HG02759 (cell line): ENCODE results near the gene ARHGEF6.

Source experiments
- ATAC-seq: cut with Tn5 transposase; IDR thresholded peaks from one replicate; pipeline ENCODE4 v1.9.1; 2021; ENCODE audit warnings: mild to moderate bottlenecking, moderate library complexity; ENCODE audit not compliant: unreplicated experiment

Gene ARHGEF6

DNA sequence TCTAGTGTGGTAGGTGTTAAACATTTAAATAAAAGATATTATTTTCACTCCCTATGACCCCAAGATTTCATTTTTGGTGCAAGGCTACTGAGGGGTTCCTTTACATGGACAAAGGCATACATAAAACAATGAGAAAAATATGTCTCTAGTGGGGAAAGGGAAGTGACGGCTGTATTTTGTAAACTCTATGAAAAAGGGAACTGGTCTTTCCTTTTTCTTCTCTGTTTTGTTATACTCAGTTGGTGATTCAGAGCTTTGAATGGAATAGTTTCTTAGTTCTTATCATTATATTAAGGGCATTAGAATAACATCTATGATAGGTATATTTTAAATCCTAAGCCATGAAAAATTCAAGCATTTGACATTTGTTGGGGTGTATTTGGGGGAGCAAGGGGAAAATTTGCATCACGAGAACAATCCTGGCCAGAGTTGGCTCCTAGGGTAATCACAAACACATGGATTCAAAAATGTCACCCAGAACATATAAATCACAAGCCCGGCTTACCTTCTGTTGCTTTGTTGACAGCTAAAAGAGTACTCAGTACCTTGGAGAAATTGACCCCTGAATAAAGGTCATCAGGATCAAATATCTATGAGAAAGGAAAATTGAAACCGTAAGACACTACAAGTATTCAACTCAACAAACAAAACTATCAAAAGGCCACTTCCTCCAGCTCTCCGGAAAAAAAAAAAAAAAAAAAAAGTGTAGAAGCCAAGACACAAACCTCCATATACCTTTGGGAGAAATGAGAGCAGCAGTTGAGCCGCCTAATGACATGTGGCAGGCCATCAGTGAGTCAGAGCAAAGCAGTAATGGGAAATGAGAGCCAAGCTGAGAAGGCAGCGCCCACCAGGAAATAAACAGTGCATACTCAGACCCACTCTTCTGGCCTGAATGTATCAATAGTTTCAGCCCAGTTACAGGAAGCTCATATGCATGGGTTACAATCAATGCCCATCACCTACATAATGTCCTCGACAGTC lies 33.4 kb downstream of the ARHGEF6 start:
- peak; percentile 74 for ATAC-seq

DNA sequence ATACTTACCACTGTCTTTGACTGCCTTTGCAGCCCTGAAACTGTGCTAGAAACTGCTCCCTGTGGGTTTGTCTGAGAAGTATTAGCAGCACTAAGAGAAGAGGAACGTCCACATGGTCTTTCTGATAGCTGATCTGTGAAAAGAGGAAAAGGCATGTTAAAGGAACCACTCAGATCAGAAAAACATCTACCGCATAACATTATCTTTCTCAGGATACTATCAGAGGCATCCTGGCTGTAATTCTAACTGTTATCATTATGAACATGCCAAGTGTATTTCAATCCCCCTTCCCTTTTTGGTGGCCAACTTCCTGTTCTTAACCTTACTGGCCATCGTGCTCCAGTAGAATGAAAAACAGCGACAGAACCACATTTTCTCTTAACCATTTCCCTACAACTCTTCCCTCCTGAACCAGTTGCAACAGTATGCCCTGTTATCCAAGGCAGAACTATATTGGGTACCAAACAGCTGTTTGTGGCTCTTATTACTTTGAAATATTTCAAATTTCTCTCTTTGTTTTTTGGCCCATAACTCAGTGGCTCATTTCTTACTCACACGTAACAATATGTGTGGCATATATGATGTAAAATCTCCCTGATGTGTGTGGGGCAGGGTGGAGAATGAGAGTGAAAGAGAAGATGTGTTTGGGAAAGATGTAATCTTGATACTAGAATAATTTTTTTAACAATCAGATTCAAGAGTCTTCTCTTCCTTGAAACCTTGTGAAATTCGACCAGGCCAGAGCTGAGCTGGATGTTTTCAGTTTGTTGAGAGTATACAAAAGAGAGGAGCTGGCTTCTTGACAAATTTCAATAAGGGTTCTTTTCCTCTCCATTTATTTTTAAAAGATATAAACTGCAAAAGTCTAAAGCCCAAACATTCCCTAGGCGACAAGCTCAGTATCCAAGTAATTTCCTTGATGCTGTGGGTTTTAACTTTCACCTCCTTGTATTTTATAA lies 35.2 kb downstream of the ARHGEF6 start:
- ATAC-seq = no peak

DNA sequence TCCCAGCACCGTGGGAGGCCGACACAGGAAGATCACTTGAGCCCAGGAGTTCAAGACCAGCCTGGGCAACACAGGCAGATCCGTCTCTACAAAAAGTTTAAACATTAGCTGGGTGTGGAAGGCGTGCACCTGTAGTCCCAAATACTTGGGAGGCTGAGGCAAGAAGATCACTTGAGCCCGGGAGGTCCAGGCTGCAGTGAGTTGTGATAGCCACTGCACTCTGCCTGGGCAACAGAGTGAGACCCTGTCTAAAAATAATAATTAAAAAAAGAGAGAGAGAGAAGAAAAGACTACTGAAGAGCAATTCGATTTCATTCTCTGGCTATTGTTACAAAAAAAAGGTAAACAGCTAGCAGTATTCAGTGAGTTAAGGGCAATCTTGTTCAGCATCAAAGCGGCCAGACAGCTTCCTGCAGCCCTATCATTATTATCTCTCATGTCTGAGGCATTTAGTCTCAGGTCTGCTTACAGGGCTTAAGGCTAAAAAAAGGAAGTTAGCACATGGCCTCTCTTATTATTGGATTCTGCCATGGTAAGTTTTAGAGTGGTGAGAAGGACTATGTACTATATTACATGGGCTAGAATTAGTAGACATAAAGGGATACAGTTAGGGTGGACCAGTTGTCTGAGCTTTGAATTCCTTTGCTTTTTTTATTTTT lies 37.9 kb downstream of the ARHGEF6 start:
- ATAC-seq = no peak

DNA sequence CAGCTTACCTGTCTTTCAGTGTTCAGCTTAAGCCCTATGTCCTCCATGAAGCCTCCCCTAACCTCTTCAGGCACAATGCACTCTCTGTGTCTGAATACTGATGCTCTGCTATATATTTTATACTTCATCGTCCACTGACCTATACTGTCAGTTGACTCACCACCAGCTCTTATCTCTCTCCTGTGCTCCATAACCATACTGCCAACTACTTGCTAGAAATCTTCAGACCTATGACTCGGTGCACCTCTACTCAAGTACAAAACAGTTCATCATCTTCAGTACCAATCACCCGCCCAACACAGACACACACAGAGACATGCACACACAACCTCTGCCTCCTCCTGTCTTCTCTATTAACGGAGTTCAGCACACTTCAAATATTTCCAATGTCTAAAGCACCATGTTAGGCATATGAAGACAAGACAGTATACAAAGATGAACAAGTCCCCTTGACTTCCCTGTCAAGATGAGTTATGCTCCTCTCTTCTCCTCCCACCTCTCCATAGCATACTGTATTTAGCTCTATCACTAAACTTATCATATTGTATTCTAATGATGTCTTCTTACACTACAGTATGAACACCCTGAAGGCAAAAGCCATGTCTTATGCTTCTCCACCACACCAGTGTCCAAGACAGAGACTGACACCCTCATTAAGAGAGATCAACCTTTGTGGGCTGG lies 42.5 kb downstream of the ARHGEF6 start:
- ATAC-seq = no peak

DNA sequence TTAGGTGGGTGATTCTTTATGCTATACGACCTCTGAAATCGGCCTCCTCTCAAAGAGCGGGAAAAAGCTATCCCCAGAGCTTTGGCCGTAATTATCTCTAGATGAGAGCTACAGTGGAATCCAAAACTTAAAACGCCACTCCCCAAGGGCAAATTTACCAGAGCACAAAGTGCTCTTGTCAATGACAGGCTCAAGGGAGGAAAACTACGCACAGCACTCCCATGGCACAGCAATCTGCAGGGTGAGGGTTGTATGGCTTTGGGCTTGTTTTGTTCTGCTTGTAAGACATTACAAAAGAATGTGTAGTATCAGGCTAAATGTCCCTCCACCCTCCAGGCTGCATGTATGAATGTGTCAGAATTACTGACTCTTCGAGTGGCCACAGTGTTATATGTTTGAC lies 44.0 kb downstream of the ARHGEF6 start:
- no peak for ATAC-seq

DNA sequence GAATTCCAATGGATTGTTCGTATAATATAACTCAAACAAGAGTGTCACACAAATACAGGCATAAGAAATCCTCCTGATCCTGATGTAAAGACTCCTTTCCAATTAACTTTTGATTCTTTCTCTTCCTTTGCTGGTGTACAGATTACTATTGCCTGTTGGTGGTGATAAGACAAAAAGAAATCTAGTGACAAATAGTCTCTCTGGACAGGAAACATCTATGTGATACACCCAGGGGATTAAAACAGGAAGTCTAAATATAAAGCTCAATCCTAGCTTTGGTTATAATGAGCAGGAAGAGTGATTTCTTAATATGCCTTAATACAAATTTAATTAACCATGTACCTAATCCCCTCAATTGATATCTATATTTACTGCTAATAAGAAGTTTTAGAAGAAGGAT lies 45.1 kb downstream of the ARHGEF6 start:
- ATAC-seq = no peak

DNA sequence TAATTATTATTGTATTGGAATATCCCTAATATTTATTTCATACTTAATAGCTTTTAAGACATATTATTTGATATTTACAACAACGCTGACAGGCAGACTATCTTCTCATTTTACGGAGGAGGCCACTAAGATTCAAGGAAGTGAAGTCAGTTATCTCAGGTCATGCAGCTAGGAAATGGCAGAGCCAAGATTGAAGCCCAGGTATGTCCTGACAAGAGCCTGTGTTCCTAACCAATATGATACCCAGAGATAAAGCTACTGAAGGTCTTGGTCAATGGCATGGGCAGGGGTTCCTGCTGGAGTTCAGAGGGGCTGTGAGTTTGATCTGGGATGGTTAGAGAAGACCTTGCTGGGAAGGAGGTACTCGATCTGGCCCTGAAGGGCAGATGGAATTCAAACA lies 47.1 kb downstream of the ARHGEF6 start:
- ATAC-seq = no peak

DNA sequence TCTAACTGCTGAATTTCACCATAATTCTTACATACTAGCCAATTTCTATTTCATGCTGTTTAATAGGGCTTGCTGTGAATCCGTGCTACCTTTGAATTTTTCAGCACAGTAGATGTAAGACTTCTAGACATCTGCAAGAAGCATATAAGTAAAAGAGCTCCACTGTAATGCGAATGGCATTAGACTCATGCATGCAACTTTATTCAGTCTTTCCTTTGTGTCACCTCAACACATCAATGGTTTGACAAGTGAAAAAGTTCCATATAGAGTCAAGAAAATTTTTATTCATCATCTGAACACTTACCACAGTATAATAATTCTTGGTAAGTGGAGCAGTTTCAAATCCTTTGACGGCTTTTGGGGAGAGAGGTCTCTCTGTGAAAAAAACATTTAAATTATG lies 48.9 kb downstream of the ARHGEF6 start:
- ATAC-seq = no peak

DNA sequence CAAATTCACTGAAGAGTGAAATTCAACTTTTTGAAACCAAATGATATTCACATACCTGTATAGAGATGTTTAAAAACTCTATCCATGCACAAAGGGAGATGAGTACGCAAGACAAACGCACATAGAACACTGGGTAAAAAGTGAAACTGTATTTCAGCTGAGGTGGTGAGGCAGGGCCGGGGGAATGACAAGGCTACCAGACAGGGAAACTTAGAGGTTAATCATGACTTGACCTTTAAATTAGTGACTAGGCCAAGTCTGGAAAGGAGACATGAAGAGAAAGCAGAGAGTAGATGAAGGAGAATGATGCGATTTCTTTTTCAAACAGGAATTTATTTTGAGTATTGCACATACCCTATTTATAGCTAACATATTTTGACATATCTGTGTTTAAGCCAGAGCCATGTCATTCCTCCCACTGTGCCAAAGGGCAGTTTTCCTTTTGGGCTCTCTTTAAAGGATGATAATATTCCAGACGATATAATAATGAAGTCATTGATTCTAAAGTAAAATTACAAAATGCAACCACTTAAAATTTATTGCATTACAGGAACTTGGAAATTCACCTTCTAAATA lies 49.4 kb downstream of the ARHGEF6 start:
- no peak for ATAC-seq

DNA sequence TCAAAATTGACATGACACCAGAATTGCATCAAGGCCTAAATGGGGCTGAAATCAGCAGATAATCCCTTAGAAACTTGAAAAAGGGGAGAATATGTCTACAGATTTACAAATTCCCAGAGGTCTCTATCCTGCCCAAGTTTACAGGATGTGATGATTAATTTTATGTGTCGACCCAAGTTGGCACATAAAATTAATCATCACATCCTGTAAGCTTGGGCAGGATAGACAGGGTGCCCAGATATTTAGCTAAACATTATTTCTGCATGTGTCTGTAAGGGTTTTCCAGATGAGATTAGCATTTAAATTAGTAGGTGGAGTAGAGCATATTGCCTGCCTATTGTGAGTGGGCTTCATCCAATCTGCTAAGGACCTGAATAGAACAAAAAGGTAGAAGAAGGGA lies 52.3 kb downstream of the ARHGEF6 start:
- ATAC-seq = no peak

DNA sequence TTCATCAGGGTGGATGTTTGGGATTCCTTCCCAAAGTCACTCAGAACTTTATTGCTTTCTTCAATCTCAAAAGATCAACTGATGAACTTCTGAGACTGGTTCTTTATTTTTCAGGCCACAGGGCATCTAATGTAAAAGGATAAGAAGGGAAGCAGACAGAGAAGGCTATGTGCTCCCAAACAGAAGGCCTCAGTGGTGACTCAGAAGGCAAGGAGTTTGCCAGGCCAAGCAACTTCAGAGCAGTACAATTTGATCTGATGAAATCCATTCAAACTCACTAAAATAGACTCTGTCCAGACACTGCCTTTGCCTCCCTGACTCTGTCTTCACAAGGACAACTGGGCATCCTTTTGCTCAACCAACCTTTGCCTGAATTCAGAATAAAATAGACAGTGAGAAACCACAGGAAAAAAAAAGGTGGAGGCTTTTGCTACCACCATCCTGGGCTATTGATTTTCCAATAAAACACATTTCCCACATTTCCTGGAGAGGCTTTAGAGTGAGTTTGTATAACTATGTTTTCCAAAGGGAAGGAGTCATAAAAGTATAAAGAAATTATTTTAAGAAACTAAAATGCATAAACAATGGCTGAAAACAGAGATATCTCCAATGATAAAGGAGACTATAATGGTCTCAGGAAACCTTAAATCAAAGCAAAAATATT lies 55.2 kb downstream of the ARHGEF6 start:
- no peak for ATAC-seq

DNA sequence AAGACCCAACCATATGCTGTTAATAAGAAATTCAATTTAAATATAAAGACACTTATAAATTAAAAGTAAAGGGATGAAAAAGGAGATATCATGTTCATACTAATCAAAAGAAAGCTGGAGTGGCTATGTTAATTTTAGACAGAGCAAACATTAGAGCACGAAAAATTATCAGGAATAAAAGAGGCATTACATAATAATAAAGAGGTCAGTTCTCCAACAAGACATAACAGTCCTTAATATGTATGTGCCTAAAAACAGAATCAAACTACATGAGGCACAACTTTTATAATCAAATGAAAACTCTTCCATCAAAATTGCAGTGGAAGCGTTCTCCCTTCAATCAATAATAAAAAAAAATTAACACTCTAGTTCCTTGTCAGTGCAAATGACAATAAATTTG lies 62.6 kb downstream of the ARHGEF6 start:
- ATAC-seq = no peak

DNA sequence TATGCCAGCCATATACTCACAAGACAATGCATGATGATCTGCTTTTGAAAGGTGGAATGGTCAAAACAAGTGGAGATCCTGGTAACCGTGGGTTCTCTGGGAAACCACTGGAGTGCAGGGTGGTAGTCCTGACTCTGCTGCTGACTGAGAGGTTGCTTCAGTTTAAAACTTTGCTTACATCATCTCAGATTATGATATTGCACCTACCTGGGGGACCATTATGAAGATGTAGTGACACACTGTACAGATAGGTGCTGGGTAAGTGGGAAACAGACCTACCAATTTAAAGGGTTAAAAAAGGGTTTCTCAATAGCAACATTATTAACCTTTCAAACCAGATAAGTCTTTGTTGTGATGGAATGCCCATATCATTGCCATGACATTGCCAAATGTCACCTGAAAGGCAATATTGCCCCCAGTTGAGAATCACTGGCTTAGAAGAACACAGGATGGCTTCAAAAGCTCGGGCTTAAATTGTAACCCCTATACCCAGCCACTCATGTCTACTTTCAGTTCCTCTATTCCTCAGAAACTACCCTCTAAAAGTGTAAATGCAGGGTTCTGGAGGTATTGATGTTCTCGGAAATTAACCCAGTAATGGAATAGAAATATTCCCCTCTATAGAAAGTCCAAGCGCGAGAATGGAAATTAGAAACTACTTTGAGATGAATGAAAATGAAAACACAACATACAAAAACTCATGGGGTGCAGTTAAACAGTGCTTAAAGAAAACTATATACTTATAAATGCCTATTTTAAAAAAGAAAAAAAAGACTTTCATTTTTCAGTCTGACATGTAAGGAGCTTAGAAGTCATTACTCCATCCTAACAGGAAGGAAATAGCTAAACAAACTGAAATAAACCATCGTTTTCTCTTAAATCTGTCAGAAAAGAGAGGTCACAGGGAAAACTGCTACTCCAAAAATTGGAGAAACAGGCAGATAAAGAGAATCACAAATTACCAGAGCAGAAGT lies 65.8 kb downstream of the ARHGEF6 start:
- peak; percentile 84 for ATAC-seq

DNA sequence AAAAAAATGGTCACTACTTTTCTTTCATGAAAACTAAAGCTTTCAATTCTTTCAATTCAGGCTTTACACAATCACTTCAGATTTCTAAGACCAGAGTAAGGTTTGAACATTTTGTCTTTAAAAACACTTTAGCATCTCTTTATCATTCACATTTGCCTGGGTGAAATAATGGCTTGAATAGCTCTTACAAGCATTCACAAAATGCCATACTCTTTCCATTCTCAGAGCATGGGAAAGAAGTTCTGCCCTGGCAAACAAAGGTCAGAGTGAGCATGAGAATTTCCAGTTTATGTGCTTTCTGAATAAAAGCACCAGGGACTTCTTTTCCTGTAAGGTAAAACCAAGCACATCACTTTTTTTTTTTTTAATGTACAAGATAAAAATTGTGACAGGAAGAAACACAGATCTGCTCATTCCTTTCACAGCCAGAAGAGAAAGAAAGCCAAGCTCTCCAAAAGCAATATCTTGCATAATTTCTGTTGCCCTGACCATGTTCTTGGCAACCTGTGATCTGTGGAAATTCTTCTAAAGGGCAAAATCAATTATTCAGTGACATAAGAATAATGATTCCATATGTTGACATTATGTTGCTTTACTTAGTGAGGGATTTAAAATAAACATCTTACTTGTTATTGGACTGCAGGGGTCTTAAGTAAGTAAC lies 68.0 kb downstream of the ARHGEF6 start:
- no peak for ATAC-seq

DNA sequence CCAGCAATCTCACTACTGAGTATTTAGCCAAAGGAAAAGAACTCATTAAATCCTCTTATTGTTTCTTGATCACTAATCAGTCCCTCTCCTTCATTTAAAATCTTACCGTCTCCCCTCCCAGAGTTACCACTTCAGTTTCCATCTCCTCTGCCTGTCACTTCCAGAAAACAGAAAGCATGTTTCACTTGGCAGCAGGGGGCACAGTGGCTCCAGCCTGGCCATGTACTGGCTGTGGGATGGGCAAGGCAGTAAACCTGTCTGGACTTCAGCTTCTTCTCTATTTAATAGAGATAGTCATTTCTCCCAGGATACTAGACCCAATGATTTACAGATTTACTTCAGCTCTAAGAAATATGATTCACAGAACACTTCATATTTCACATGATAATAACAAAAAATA lies 69.6 kb downstream of the ARHGEF6 start:
- ATAC-seq = no peak

DNA sequence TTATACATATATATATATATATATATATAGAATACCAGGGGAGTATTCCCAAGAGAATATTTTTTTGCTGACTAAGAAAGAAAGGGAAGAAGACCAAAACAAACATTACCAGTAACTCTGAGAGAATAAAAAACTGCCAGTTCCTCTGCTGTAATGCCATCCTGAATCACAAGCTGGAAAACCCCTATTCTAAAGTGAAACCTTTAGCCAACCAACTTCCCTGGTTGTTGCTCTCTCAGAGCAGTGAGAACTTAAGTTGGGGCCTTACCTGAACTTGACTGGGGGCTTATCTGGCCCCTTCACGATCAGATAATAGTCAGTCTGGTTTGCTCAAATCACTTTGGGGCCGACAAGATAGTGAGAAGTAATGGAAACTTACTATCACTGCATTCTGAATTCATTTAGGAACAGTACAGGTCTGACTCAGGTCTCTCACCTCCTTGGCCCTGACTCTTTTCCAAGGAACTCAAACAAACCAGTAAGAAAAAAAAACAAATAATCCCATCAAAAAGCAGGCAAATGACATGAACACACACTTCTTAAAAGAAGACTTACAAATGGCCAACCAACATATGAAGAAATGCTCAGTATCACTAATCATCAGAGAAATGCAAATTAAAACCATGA lies 70.3 kb downstream of the ARHGEF6 start:
- peak; percentile 46 for ATAC-seq

DNA sequence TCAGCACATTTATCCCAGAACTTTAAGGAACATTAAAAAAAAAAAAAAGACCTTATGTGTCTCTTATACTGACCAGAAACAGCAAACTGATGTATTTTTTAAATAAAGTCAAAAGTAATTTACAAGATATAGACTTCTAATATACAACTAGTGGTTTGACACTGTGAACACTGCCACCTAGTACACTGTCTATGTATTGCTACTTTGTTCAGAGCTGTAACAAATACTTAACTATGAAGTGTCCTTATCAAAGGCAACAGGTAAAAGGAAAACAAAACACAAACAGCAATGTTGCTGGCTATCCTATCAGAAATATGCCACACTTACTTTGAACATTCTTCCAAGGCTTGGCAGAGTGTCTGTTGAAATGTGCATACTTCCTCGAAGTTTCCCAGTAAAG lies 72.4 kb downstream of the ARHGEF6 start:
- ATAC-seq = no peak

DNA sequence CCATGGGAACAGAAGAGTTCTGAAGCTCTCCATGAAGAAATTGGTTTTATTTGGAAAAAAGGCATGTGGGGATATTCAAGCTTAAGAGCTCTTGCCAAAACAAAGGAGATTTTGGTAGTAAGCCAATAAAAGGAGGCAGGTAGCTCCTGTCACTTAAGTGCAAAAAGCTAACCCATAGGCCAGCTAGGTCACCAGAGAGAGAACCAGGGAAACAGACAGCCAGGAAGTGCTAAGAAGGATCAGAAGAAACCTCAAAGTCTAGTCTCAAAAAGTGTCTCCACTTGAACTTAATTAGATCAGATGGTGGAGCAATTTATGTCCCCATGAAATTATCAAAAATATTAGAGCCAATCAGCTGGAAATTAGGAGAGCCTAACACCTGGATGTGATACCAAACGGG lies 83.6 kb downstream of the ARHGEF6 start:
- ATAC-seq = no peak
